ENCODE data around the gene RAB24. TPM values are rescaled to one million over a fixed set of nuclear protein-coding genes. Genes with fewer than 3 reads are reported as not detected.
"Not testable (repeated sequence)": the region's sequence is repeated elsewhere in the genome, so short reads cannot be mapped to it uniquely, and the experiment has no call there.

RAB24 gene
- total RNA-seq, 5 donors from 2014 or later (not counting 1 experiment from before 2014, with no cell fraction given): 18.2 to 34.0 (median 25.2) TPM

GRCh38 chr5:177265395-177265794 lies 38.1 kb downstream of the RAB24 start:
- peaks cover 0 to 76% of the 10 kb centered on the region in 2 donors for H3K36me3 ChIP-seq (ENCODE audit: control insufficient read depth in 2 of 2, extremely low read depth in 1 of 2, insufficient read depth in 1 of 2, low read length in 1 of 2)
- no peaks in the 10 kb centered on the region for H3K9me3 ChIP-seq
- H3K9me3 Mint-ChIP-seq: no peaks in the 10 kb centered on the region

GRCh38 chr5:177264178-177264577 lies 39.3 kb downstream of the RAB24 start:
- no peaks in the 10 kb centered on the region for H3K27me3 ChIP-seq (replicated peaks in 1 of 2; ENCODE audit: control insufficient read depth in 2 of 2, extremely low read depth in 1 of 2, insufficient read depth in 2 of 2, low read length in 1 of 2)
- Mint-ChIP-seq H3K4me3 (no peak overlapping the region), H3K27me3 (no peaks in the 10 kb centered on the region), H3K4me1 (no peaks in the 10 kb centered on the region), H3K9me3 (no peaks in the 10 kb centered on the region), H3K27ac (no peak overlapping the region), H3K36me3 (peaks cover 57% of the 10 kb centered on the region)
- no peak overlapping the region for H3K4me3 ChIP-seq (ENCODE audit: control insufficient read depth in 1 of 2, extremely low read depth in 1 of 2, low read length in 1 of 2)
- H3K27ac ChIP-seq (ENCODE audit: low read length): no peak overlapping the region
- no peak for DNase-seq
- WGBS (ENCODE audit: insufficient coverage): 100% methylated on average over 1 of the region's 1 CpG
- no peaks in the 10 kb centered on the region for H3K4me1 ChIP-seq (ENCODE audit: control insufficient read depth in 1 of 2, extremely low read depth in 1 of 2, insufficient read depth in 2 of 2, low read length in 2 of 2)
- H3K9me3 ChIP-seq: no peaks in the 10 kb centered on the region
- POLR2A ChIA-PET: no interaction called here
- peaks cover 6 to 76% of the 10 kb centered on the region in 2 donors for H3K36me3 ChIP-seq (ENCODE audit: control insufficient read depth in 2 of 2, extremely low read depth in 1 of 2, insufficient read depth in 1 of 2, low read length in 1 of 2)
- ATAC-seq (replicated peaks in 1 of 4): no peak
- CTCF ChIA-PET: interaction anchor here in 1 of 2 donors (0.6 to 1.7 kb wide), 3 partner anchors 151 to 1209 kb away, joined by 3 to 12 read pairs (median 3); no protein-coding TSS in a partner anchor

More at GRCh38 chr5:177265395-177265794, 38.1 kb downstream of the RAB24 start:
- ATAC-seq (replicated peaks in 1 of 4): no peak
- WGBS (ENCODE audit: insufficient coverage): 98% methylated on average over 13 of the region's 16 CpGs
- CTCF ChIA-PET: no interaction called here
- POLR2A ChIA-PET: no interaction called here
- H3K4me3 ChIP-seq (ENCODE audit: control insufficient read depth in 1 of 2, extremely low read depth in 1 of 2, low read length in 1 of 2): no peak overlapping the region
- no peak overlapping the region for H3K4me3 Mint-ChIP-seq
- H3K4me1 ChIP-seq (ENCODE audit: control insufficient read depth in 1 of 2, extremely low read depth in 1 of 2, insufficient read depth in 2 of 2, low read length in 2 of 2): no peaks in the 10 kb centered on the region
- peaks cover 59% of the 10 kb centered on the region for H3K36me3 Mint-ChIP-seq
- H3K27me3 ChIP-seq (replicated peaks in 1 of 2; ENCODE audit: control insufficient read depth in 2 of 2, extremely low read depth in 1 of 2, insufficient read depth in 2 of 2, low read length in 1 of 2): no peaks in the 10 kb centered on the region
- DNase-seq: no peak
- peaks cover 0 to 2% (median 0%) of the 10 kb centered on the region in 3 donors for H3K4me1 Mint-ChIP-seq
- H3K27ac ChIP-seq (ENCODE audit: low read length): no peak overlapping the region
- H3K27me3 Mint-ChIP-seq: no peaks in the 10 kb centered on the region
- H3K27ac Mint-ChIP-seq: no peak overlapping the region

GRCh38 chr5:177261510-177261909 lies 42.0 kb downstream of the RAB24 start:
- Mint-ChIP-seq H3K27ac (no peak overlapping the region), H3K4me3 (no peak overlapping the region), H3K27me3 (no peaks in the 10 kb centered on the region), H3K4me1 (no peaks in the 10 kb centered on the region), H3K9me3 (no peaks in the 10 kb centered on the region), H3K36me3 (peaks cover 64% of the 10 kb centered on the region)
- H3K4me3 ChIP-seq (ENCODE audit: control insufficient read depth in 1 of 2, extremely low read depth in 1 of 2, low read length in 1 of 2): no peak overlapping the region
- peaks cover 6 to 75% of the 10 kb centered on the region in 2 donors for H3K36me3 ChIP-seq (ENCODE audit: control insufficient read depth in 2 of 2, extremely low read depth in 1 of 2, insufficient read depth in 1 of 2, low read length in 1 of 2)
- no peak overlapping the region for H3K27ac ChIP-seq (ENCODE audit: low read length)
- H3K9me3 ChIP-seq: no peaks in the 10 kb centered on the region
- DNase-seq (no peak), ATAC-seq (replicated peaks in 1 of 4) (no peak)
- ChIA-PET CTCF (no interaction called here), POLR2A (no interaction called here)
- no peaks in the 10 kb centered on the region for H3K27me3 ChIP-seq (replicated peaks in 1 of 2; ENCODE audit: control insufficient read depth in 2 of 2, extremely low read depth in 1 of 2, insufficient read depth in 2 of 2, low read length in 1 of 2)
- no peaks in the 10 kb centered on the region for H3K4me1 ChIP-seq (ENCODE audit: control insufficient read depth in 1 of 2, extremely low read depth in 1 of 2, insufficient read depth in 2 of 2, low read length in 2 of 2)
- no CpG with 5 or more reads among the region's 1 CpG for WGBS (ENCODE audit: insufficient coverage)

GRCh38 chr5:177260961-177261360 lies 42.6 kb downstream of the RAB24 start:
- Histone ChIP-seq H3K27ac (ENCODE audit: low read length) (no peak overlapping the region), H3K36me3 (ENCODE audit: control insufficient read depth in 2 of 2, extremely low read depth in 1 of 2, insufficient read depth in 1 of 2, low read length in 1 of 2) (peaks cover 6 to 75% of the 10 kb centered on the region in 2 donors), H3K4me3 (ENCODE audit: control insufficient read depth in 1 of 2, extremely low read depth in 1 of 2, low read length in 1 of 2) (no peak overlapping the region), H3K27me3 (replicated peaks in 1 of 2; ENCODE audit: control insufficient read depth in 2 of 2, extremely low read depth in 1 of 2, insufficient read depth in 2 of 2, low read length in 1 of 2) (no peaks in the 10 kb centered on the region), H3K4me1 (ENCODE audit: control insufficient read depth in 1 of 2, extremely low read depth in 1 of 2, insufficient read depth in 2 of 2, low read length in 2 of 2) (no peaks in the 10 kb centered on the region), H3K9me3 (no peaks in the 10 kb centered on the region)
- Mint-ChIP-seq H3K36me3 (peaks cover 59% of the 10 kb centered on the region), H3K27ac (no peak overlapping the region), H3K9me3 (no peaks in the 10 kb centered on the region), H3K27me3 (no peaks in the 10 kb centered on the region), H3K4me3 (no peak overlapping the region), H3K4me1 (peaks cover 0 to under 1% (median 0%) of the 10 kb centered on the region in 3 donors)
- ChIA-PET POLR2A (no interaction called here), CTCF (no interaction called here)
- WGBS (ENCODE audit: insufficient coverage): 100% methylated on average over 2 of the region's 7 CpGs
- ATAC-seq (replicated peaks in 1 of 4): no peak
- no peak for DNase-seq

GRCh38 chr5:177258711-177259110 lies 44.8 kb downstream of the RAB24 start:
- ATAC-seq (replicated peaks in 1 of 4): not testable (repeated sequence)

GRCh38 chr5:177256296-177256695 lies 47.2 kb downstream of the RAB24 start:
- Histone ChIP-seq H3K36me3 (ENCODE audit: control insufficient read depth in 2 of 2, extremely low read depth in 1 of 2, insufficient read depth in 1 of 2, low read length in 1 of 2) (peaks cover 10 to 84% of the 10 kb centered on the region in 2 donors), H3K9me3 (no peaks in the 10 kb centered on the region), H3K4me1 (ENCODE audit: control insufficient read depth in 1 of 2, extremely low read depth in 1 of 2, insufficient read depth in 2 of 2, low read length in 2 of 2) (no peaks in the 10 kb centered on the region), H3K27me3 (replicated peaks in 1 of 2; ENCODE audit: control insufficient read depth in 2 of 2, extremely low read depth in 1 of 2, insufficient read depth in 2 of 2, low read length in 1 of 2) (no peaks in the 10 kb centered on the region), H3K4me3 (ENCODE audit: control insufficient read depth in 1 of 2, extremely low read depth in 1 of 2, low read length in 1 of 2) (no peak overlapping the region), H3K27ac (ENCODE audit: low read length) (no peak overlapping the region)
- ChIA-PET POLR2A (no interaction called here), CTCF (no interaction called here)
- H3K4me3 Mint-ChIP-seq: no peak overlapping the region
- no peaks in the 10 kb centered on the region for H3K9me3 Mint-ChIP-seq
- ATAC-seq (replicated peaks in 1 of 4): no peak
- H3K4me1 Mint-ChIP-seq: peaks cover 0 to 3% (median 2%) of the 10 kb centered on the region in 3 donors
- H3K27ac Mint-ChIP-seq: no peak overlapping the region
- no peak for DNase-seq
- no peaks in the 10 kb centered on the region for H3K27me3 Mint-ChIP-seq
- no CpG with 5 or more reads among the region's 5 CpGs for WGBS (ENCODE audit: insufficient coverage)
- peaks cover 58% of the 10 kb centered on the region for H3K36me3 Mint-ChIP-seq

More at GRCh38 chr5:177258711-177259110, 44.8 kb downstream of the RAB24 start:
- DNase-seq; H3K4me3 ChIP-seq (ENCODE audit: control insufficient read depth in 1 of 2, extremely low read depth in 1 of 2, low read length in 1 of 2); H3K4me1 ChIP-seq (ENCODE audit: control insufficient read depth in 1 of 2, extremely low read depth in 1 of 2, insufficient read depth in 2 of 2, low read length in 2 of 2); H3K27me3 ChIP-seq (replicated peaks in 1 of 2; ENCODE audit: control insufficient read depth in 2 of 2, extremely low read depth in 1 of 2, insufficient read depth in 2 of 2, low read length in 1 of 2); H3K9me3 Mint-ChIP-seq; H3K27ac Mint-ChIP-seq; H3K9me3 ChIP-seq; H3K4me3 Mint-ChIP-seq; H3K27me3 Mint-ChIP-seq; CTCF ChIA-PET; POLR2A ChIA-PET; H3K27ac ChIP-seq (ENCODE audit: low read length); H3K4me1 Mint-ChIP-seq: not testable (repeated sequence)
- peaks cover 52% of the 10 kb centered on the region for H3K36me3 Mint-ChIP-seq
- 94% methylated on average over 3 of the region's 7 CpGs for WGBS (ENCODE audit: insufficient coverage)
- H3K36me3 ChIP-seq (ENCODE audit: control insufficient read depth in 2 of 2, extremely low read depth in 1 of 2, insufficient read depth in 1 of 2, low read length in 1 of 2): peaks cover 6 to 77% of the 10 kb centered on the region in 2 donors

GRCh38 chr5:177253252-177253651 lies 50.3 kb downstream of the RAB24 start:
- Mint-ChIP-seq H3K4me3 (no peak overlapping the region), H3K27ac (no peak overlapping the region), H3K27me3 (no peaks in the 10 kb centered on the region), H3K9me3 (no peaks in the 10 kb centered on the region), H3K36me3 (peaks cover 45% of the 10 kb centered on the region), H3K4me1 (peaks cover 0 to 3% (median 2%) of the 10 kb centered on the region in 3 donors)
- no peaks in the 10 kb centered on the region for H3K27me3 ChIP-seq (replicated peaks in 1 of 2; ENCODE audit: control insufficient read depth in 2 of 2, extremely low read depth in 1 of 2, insufficient read depth in 2 of 2, low read length in 1 of 2)
- ATAC-seq (replicated peaks in 1 of 4): no peak
- CTCF ChIA-PET: interaction anchor here (0.6 to 1.4 kb wide), 2 partner anchors 139 to 217 kb away, joined by 3 to 4 read pairs; no protein-coding TSS in a partner anchor
- no CpG with 5 or more reads among the region's 1 CpG for WGBS (ENCODE audit: insufficient coverage)
- H3K4me1 ChIP-seq (ENCODE audit: control insufficient read depth in 1 of 2, extremely low read depth in 1 of 2, insufficient read depth in 2 of 2, low read length in 2 of 2): no peaks in the 10 kb centered on the region
- no peaks in the 10 kb centered on the region for H3K9me3 ChIP-seq
- no peak overlapping the region for H3K27ac ChIP-seq (ENCODE audit: low read length)
- no peak for DNase-seq
- H3K36me3 ChIP-seq (ENCODE audit: control insufficient read depth in 2 of 2, extremely low read depth in 1 of 2, insufficient read depth in 1 of 2, low read length in 1 of 2): peaks cover 5 to 81% of the 10 kb centered on the region in 2 donors
- POLR2A ChIA-PET: no interaction called here
- H3K4me3 ChIP-seq (ENCODE audit: control insufficient read depth in 1 of 2, extremely low read depth in 1 of 2, low read length in 1 of 2): no peak overlapping the region

Data from T-cell (primary cell).